ENCODE data around the gene RNF31. TPM values are rescaled to one million over a fixed set of nuclear protein-coding genes. Genes with fewer than 3 reads are reported as not detected.
"Not testable (repeated sequence)": the region's sequence is repeated elsewhere in the genome, so short reads cannot be mapped to it uniquely, and the experiment has no call there.

RNF31 gene
- total RNA-seq, 5 donors from 2014 or later (not counting 1 experiment from before 2014, with no cell fraction given), result 67.7 to 131 (median 100) TPM

GRCh38 chr14:24203249-24203886 lies 56.1 kb downstream of the RNF31 start:
- Mint-ChIP-seq H3K36me3 (peaks cover 64% of the 10 kb centered on the region), H3K4me1 (peaks cover 33 to 57% (median 47%) of the 10 kb centered on the region in 3 donors)
- not testable (repeated sequence) for H3K9me3 ChIP-seq; H3K27ac Mint-ChIP-seq; H3K4me3 Mint-ChIP-seq; H3K9me3 Mint-ChIP-seq; H3K4me3 ChIP-seq (ENCODE audit: control insufficient read depth in 1 of 2, extremely low read depth in 1 of 2, low read length in 1 of 2); ATAC-seq (replicated peaks in 1 of 4); H3K27me3 Mint-ChIP-seq; H3K27ac ChIP-seq (ENCODE audit: low read length); DNase-seq; H3K27me3 ChIP-seq (replicated peaks in 1 of 2; ENCODE audit: control insufficient read depth in 2 of 2, extremely low read depth in 1 of 2, insufficient read depth in 2 of 2, low read length in 1 of 2)
- CTCF ChIA-PET, result interaction anchor here in 1 of 2 donors (0.8 kb wide), 1 partner anchor 15 kb away, joined by 3 read pairs; the partner anchor contains the start of gene IPO4
- 92% methylated on average over 2 of the region's 16 CpGs for WGBS (ENCODE audit: insufficient coverage)
- POLR2A ChIA-PET, result interaction anchor here (0.6 to 0.8 kb wide), 2 partner anchors 39 to 110 kb away, joined by 4 read pairs; partner anchors contain the start of gene TINF2 (in 1 of the 2)
- Histone ChIP-seq H3K4me1 (ENCODE audit: control insufficient read depth in 1 of 2, extremely low read depth in 1 of 2, insufficient read depth in 2 of 2, low read length in 2 of 2) (peaks cover 0 to 23% of the 10 kb centered on the region in 2 experiments), H3K36me3 (ENCODE audit: control insufficient read depth in 2 of 2, extremely low read depth in 1 of 2, insufficient read depth in 1 of 2, low read length in 1 of 2) (peaks cover 17 to 39% of the 10 kb centered on the region in 2 donors)

GRCh38 chr14:24204163-24205146 lies 57.2 kb downstream of the RNF31 start:
- H3K4me1 Mint-ChIP-seq, result peaks cover 25 to 48% (median 43%) of the 10 kb centered on the region in 3 donors
- ChIA-PET POLR2A (interaction anchor here (0.7 kb wide), 2 partner anchors 8 to 64 kb away, joined by 6 to 8 read pairs; no protein-coding TSS in a partner anchor), CTCF (interaction anchor here in 1 of 2 donors (0.7 kb wide), 1 partner anchor 1552 kb away, joined by 4 read pairs; no protein-coding TSS in a partner anchor)
- H3K36me3 Mint-ChIP-seq, result peaks cover 60% of the 10 kb centered on the region
- Histone ChIP-seq H3K4me3 (ENCODE audit: control insufficient read depth in 1 of 2, extremely low read depth in 1 of 2, low read length in 1 of 2) (no peak overlapping the region), H3K4me1 (ENCODE audit: control insufficient read depth in 1 of 2, extremely low read depth in 1 of 2, insufficient read depth in 2 of 2, low read length in 2 of 2) (peaks cover 0 to 16% of the 10 kb centered on the region in 2 experiments), H3K36me3 (ENCODE audit: control insufficient read depth in 2 of 2, extremely low read depth in 1 of 2, insufficient read depth in 1 of 2, low read length in 1 of 2) (peaks cover 21 to 47% of the 10 kb centered on the region in 2 donors), H3K27me3 (replicated peaks in 1 of 2; ENCODE audit: control insufficient read depth in 2 of 2, extremely low read depth in 1 of 2, insufficient read depth in 2 of 2, low read length in 1 of 2) (no peaks in the 10 kb centered on the region), H3K9me3 (no peaks in the 10 kb centered on the region), H3K27ac (ENCODE audit: low read length) (no peak overlapping the region)
- peaks cover 4 to 7% (median 5%) of the 10 kb centered on the region in 3 donors for H3K9me3 Mint-ChIP-seq
- H3K4me3 Mint-ChIP-seq, result no peak overlapping the region
- WGBS (ENCODE audit: insufficient coverage), result 97% methylated on average over 6 of the region's 7 CpGs
- H3K27me3 Mint-ChIP-seq, result no peaks in the 10 kb centered on the region
- H3K27ac Mint-ChIP-seq, result peak overlapping the region in 1 of 2 donors; percentile 9
- DNase-seq, result no peak
- no peak for ATAC-seq (replicated peaks in 1 of 4)

GRCh38 chr14:24206260-24207103 lies 59.2 kb downstream of the RNF31 start:
- Histone ChIP-seq H3K27me3 (replicated peaks in 1 of 2; ENCODE audit: control insufficient read depth in 2 of 2, extremely low read depth in 1 of 2, insufficient read depth in 2 of 2, low read length in 1 of 2) (no peaks in the 10 kb centered on the region), H3K27ac (ENCODE audit: low read length) (no peak overlapping the region), H3K36me3 (ENCODE audit: control insufficient read depth in 2 of 2, extremely low read depth in 1 of 2, insufficient read depth in 1 of 2, low read length in 1 of 2) (peaks cover 25 to 66% of the 10 kb centered on the region in 2 donors), H3K4me3 (ENCODE audit: control insufficient read depth in 1 of 2, extremely low read depth in 1 of 2, low read length in 1 of 2) (no peak overlapping the region), H3K9me3 (no peaks in the 10 kb centered on the region), H3K4me1 (ENCODE audit: control insufficient read depth in 1 of 2, extremely low read depth in 1 of 2, insufficient read depth in 2 of 2, low read length in 2 of 2) (peaks cover 3 to 17% of the 10 kb centered on the region in 2 experiments)
- H3K27me3 Mint-ChIP-seq, result no peaks in the 10 kb centered on the region
- DNase-seq (no peak), ATAC-seq (replicated peaks in 1 of 4) (no peak)
- CTCF ChIA-PET, result interaction anchor here in 1 of 2 donors (0.5 to 0.6 kb wide), 2 partner anchors 8 to 101 kb away, joined by 3 to 12 read pairs; no protein-coding TSS in a partner anchor
- peak overlapping the region; percentile 22 to 83 for H3K27ac Mint-ChIP-seq
- POLR2A ChIA-PET, result interaction anchor here in 1 of 2 donors (0.5 kb wide), 1 partner anchor 37 kb away, joined by 4 read pairs; no protein-coding TSS in a partner anchor
- H3K4me3 Mint-ChIP-seq, result no peak overlapping the region
- peaks cover 71% of the 10 kb centered on the region for H3K36me3 Mint-ChIP-seq
- 96% methylated on average over 7 of the region's 11 CpGs for whole genome bisulfite sequencing (ENCODE audit: insufficient coverage)
- H3K9me3 Mint-ChIP-seq, result peaks cover 4 to 7% (median 5%) of the 10 kb centered on the region in 3 donors
- H3K4me1 Mint-ChIP-seq, result peaks cover 35 to 57% (median 52%) of the 10 kb centered on the region in 3 donors

- POLR2A ChIA-PET, result interaction anchor here (0.5 to 2.9 kb wide), 3 partner anchors 12 to 117 kb away, joined by 4 to 16 read pairs (median 6); partner anchors contain the start of gene TM9SF1 (in 1 of the 2)
- 54% methylated on average over 5 of the region's 5 CpGs for WGBS (ENCODE audit: insufficient coverage)
- H3K36me3 Mint-ChIP-seq, result peaks cover 69% of the 10 kb centered on the region
- H3K27ac ChIP-seq (ENCODE audit: low read length), result peak overlapping the region; percentile 15
- DNase-seq, result peak in 3 of 35 experiments; percentile 25 to 40 (median 39)
- H3K4me3 Mint-ChIP-seq, result no peak overlapping the region
- peaks cover 40 to 61% (median 54%) of the 10 kb centered on the region in 3 donors for H3K4me1 Mint-ChIP-seq
- peaks cover 26 to 63% of the 10 kb centered on the region in 2 donors for H3K36me3 ChIP-seq (ENCODE audit: control insufficient read depth in 2 of 2, extremely low read depth in 1 of 2, insufficient read depth in 1 of 2, low read length in 1 of 2)
- no peak overlapping the region for H3K4me3 ChIP-seq (ENCODE audit: control insufficient read depth in 1 of 2, extremely low read depth in 1 of 2, low read length in 1 of 2)
- H3K27ac Mint-ChIP-seq, result peak overlapping the region in 1 of 2 donors; percentile 83
- no peaks in the 10 kb centered on the region for H3K27me3 ChIP-seq (replicated peaks in 1 of 2; ENCODE audit: control insufficient read depth in 2 of 2, extremely low read depth in 1 of 2, insufficient read depth in 2 of 2, low read length in 1 of 2)
- no peaks in the 10 kb centered on the region for H3K27me3 Mint-ChIP-seq
- ATAC-seq (replicated peaks in 1 of 4), result peak in 1 of 4 experiments; percentile 56
- peaks cover 8 to 20% of the 10 kb centered on the region in 2 experiments for H3K4me1 ChIP-seq (ENCODE audit: control insufficient read depth in 1 of 2, extremely low read depth in 1 of 2, insufficient read depth in 2 of 2, low read length in 2 of 2)
- CTCF ChIA-PET, result interaction anchor here in 1 of 2 donors (0.5 to 0.6 kb wide), 2 partner anchors 9 to 100 kb away, joined by 3 to 12 read pairs; no protein-coding TSS in a partner anchor
- no peaks in the 10 kb centered on the region for H3K9me3 ChIP-seq
- H3K9me3 Mint-ChIP-seq, result peaks cover 4 to 5% (median 5%) of the 10 kb centered on the region in 3 donors
Observed at GRCh38 chr14:24207104-24207551, 59.8 kb downstream of the RNF31 start.

- ATAC-seq (replicated peaks in 1 of 4), result no peak
- H3K36me3 ChIP-seq (ENCODE audit: control insufficient read depth in 2 of 2, extremely low read depth in 1 of 2, insufficient read depth in 1 of 2, low read length in 1 of 2), result peaks cover 26 to 63% of the 10 kb centered on the region in 2 donors
Observed at GRCh38 chr14:24207625-24208024, 60.3 kb downstream of the RNF31 start.

More at GRCh38 chr14:24207625-24208024, 60.3 kb downstream of the RNF31 start:
- Histone ChIP-seq H3K27ac (ENCODE audit: low read length) (peak overlapping the region; percentile 15), H3K9me3 (no peaks in the 10 kb centered on the region), H3K27me3 (replicated peaks in 1 of 2; ENCODE audit: control insufficient read depth in 2 of 2, extremely low read depth in 1 of 2, insufficient read depth in 2 of 2, low read length in 1 of 2) (no peaks in the 10 kb centered on the region), H3K4me3 (ENCODE audit: control insufficient read depth in 1 of 2, extremely low read depth in 1 of 2, low read length in 1 of 2) (no peak overlapping the region), H3K4me1 (ENCODE audit: control insufficient read depth in 1 of 2, extremely low read depth in 1 of 2, insufficient read depth in 2 of 2, low read length in 2 of 2) (peaks cover 8 to 25% of the 10 kb centered on the region in 2 experiments)
- no peak for DNase-seq
- Mint-ChIP-seq H3K27me3 (no peaks in the 10 kb centered on the region), H3K4me3 (no peak overlapping the region), H3K4me1 (peaks cover 41 to 63% (median 59%) of the 10 kb centered on the region in 3 donors), H3K9me3 (peaks cover 3 to 4% (median 4%) of the 10 kb centered on the region in 3 donors), H3K27ac (peak overlapping the region in 1 of 2 donors; percentile 39), H3K36me3 (peaks cover 64% of the 10 kb centered on the region)
- CTCF ChIA-PET, result no interaction called here
- WGBS (ENCODE audit: insufficient coverage), result no CpG with 5 or more reads among the region's 2 CpGs
- POLR2A ChIA-PET, result interaction anchor here in 1 of 2 donors (0.6 to 2.9 kb wide), 2 partner anchors 12 to 116 kb away, joined by 6 to 16 read pairs; partner anchors contain the start of gene TM9SF1
